K562 (cell line): ENCODE data around the gene ADAM15. TPM values are rescaled to one million over a fixed set of nuclear protein-coding genes. Genes with fewer than 3 reads are reported as not detected.

Experiments used
- ARID2 ChIP-seq: fragments of 450-650 bp; IDR thresholded peaks from 2 replicates; pipeline ENCODE4 v1.6.1; 2017; ENCODE audit warnings: antibody characterized with exemption, mild to moderate bottlenecking
- BRD9 ChIP-seq: fragments of 450-650 bp; IDR thresholded peaks from 2 replicates; pipeline ENCODE4 v1.6.1; 2018; ENCODE audit warnings: low read depth; ENCODE audit not compliant: partially characterized antibody
- CAMTA2 ChIP-seq: fragments of 250-450 bp; sonication (Bioruptor Pico); conservative IDR thresholded peaks from 2 replicates; pipeline ENCODE4 v1.5.1; 2022
- CCAR2 ChIP-seq: fragments of 200-400 bp; formaldehyde crosslinking; IDR thresholded peaks from 2 replicates; pipeline ENCODE4 v1.6.1; 2017; ENCODE audit warnings: mild to moderate bottlenecking, low read depth, low read length
- CXXC5 ChIP-seq: fragments of 250-450 bp; sonication (Bioruptor Pico); IDR thresholded peaks from 2 replicates; pipeline ENCODE4 v1.8.0; 2022; ENCODE audit warnings: inconsistent platforms, mild to moderate bottlenecking, moderate library complexity
- E2F1 ChIP-seq: sonication (generic); formaldehyde crosslinking; IDR thresholded peaks from 2 replicates; pipeline ENCODE4 v1.8.1; 2023; ENCODE audit warnings: mild to moderate bottlenecking, missing genetic modification reagents, moderate library complexity
- E2F5 ChIP-seq: sonication (generic); formaldehyde crosslinking; IDR thresholded peaks from 2 replicates; pipeline ENCODE4 v1.8.0; 2022; ENCODE audit warnings: mild to moderate bottlenecking, missing genetic modification reagents
- ID3 ChIP-seq, 2 experiments: fragments of 250-450 bp in 1 of 2; fragments of 450-650 bp in 1 of 2; sonication (Bioruptor Pico) in 1 of 2; IDR thresholded peaks; 2 replicates each; pipeline versions ENCODE4 v1.6.1 to v1.8.0; 2016 to 2021; ENCODE audit warnings: mild to moderate bottlenecking in 2 of 2, moderate library complexity in 2 of 2, missing compliant biosample characterization in 1 of 2, missing genetic modification characterization in 1 of 2
- KAT7 ChIP-seq: sonication (generic); formaldehyde crosslinking; IDR thresholded peaks from 2 replicates; pipeline ENCODE4 v1.8.0; 2022; ENCODE audit warnings: missing genetic modification reagents, mild to moderate bottlenecking, borderline replicate concordance
- MBD2 ChIP-seq: sonication (generic); IDR thresholded peaks from 2 replicates; pipeline ENCODE4 v1.6.1; 2016; ENCODE audit warnings: low read depth, borderline replicate concordance
- MECOM ChIP-seq: fragments of 250-450 bp; sonication (Bioruptor Pico); IDR thresholded peaks from 2 replicates; pipeline ENCODE4 v1.8.0; 2022; ENCODE audit warnings: inconsistent platforms
- NR1H2 ChIP-seq: sonication (generic); formaldehyde crosslinking; IDR thresholded peaks from 2 replicates; pipeline ENCODE4 v1.4.0; 2020; ENCODE audit warnings: mild to moderate bottlenecking, missing genetic modification reagents
- NUFIP1 ChIP-seq: fragments of 450-650 bp; IDR thresholded peaks from 2 replicates; pipeline ENCODE4 v1.6.1; 2018; ENCODE audit not compliant: partially characterized antibody
- PTRF ChIP-seq: fragments of 450-650 bp; IDR thresholded peaks from 2 replicates; pipeline ENCODE4 v1.6.1; 2016; ENCODE audit warnings: mild to moderate bottlenecking, missing genetic modification characterization, missing compliant biosample characterization
- SRF ChIP-seq, 2 experiments: fragments of 250-450, 450-650 bp in 1 of 2; sonication (Bioruptor Pico) in 1 of 2; sonication (generic) in 1 of 2; formaldehyde crosslinking; IDR thresholded peaks; 2 replicates each; pipeline versions ENCODE4 v1.5.0 to v1.5.1; 2020 to 2022; ENCODE audit warnings: mild to moderate bottlenecking in 1 of 2, missing genetic modification reagents in 1 of 2
- SRSF9 ChIP-seq: fragments of 200-400 bp; formaldehyde crosslinking; IDR thresholded peaks from 2 replicates; pipeline ENCODE4 v1.6.1; 2017; ENCODE audit warnings: low read depth, low read length, borderline replicate concordance
- ZNF146 ChIP-seq: IDR thresholded peaks from one replicate; pipeline ENCODE4 v1.6.1; 2018; ENCODE audit warnings: missing compliant biosample characterization; ENCODE audit not compliant: unreplicated experiment
- ZNF175 ChIP-seq: fragments of 200-800 bp; sonication (Bioruptor generic); IDR thresholded peaks from 2 replicates; pipeline ENCODE4 v1.6.1; 2016; ENCODE audit warnings: low read depth, mild to moderate bottlenecking, missing genetic modification characterization, missing compliant biosample characterization
- ZNF384 ChIP-seq: IDR thresholded peaks from 2 replicates; pipeline ENCODE4 v1.6.1; 2012; ENCODE audit warnings: low read depth, low read length, improper control_type of control experiment
- ZNF449 ChIP-seq: fragments of 250-450 bp; sonication (Bioruptor Pico); IDR thresholded peaks from 2 replicates; pipeline ENCODE4 v1.8.0; 2022; ENCODE audit warnings: moderate library complexity, mild to moderate bottlenecking, inconsistent platforms
- ZNF512 ChIP-seq: IDR thresholded peaks from 2 replicates; pipeline ENCODE4 v1.6.1; 2016; ENCODE audit warnings: missing genetic modification characterization, missing compliant biosample characterization
- ZNF589 ChIP-seq: fragments of 200-800 bp; sonication (Bioruptor generic); IDR thresholded peaks from 2 replicates; pipeline ENCODE4 v1.6.1; 2016; ENCODE audit warnings: low read depth, missing genetic modification characterization, missing compliant biosample characterization
- polyA plus RNA-seq, 8 experiments: library from polyadenylated mRNA; depleted of rRNA in 4 of 8; stranded (reverse) in 5 of 8; unstranded in 3 of 8; fragments of >200 nt; fragmentation: Nextera tagmentation in 2 of 8; fragmentation: Illumina TruSeq in 1 of 8; extraction: Ambion mirVana in 2 of 8; extraction: Trizol in 1 of 8; gene quantifications; 2 replicates each; pipeline versions ENCODE4 v1.2.1 to v1.2.3, GENCODE V29; 2011 to 2014; ENCODE audit warnings: inconsistent platforms in 1 of 8, missing spikeins in 1 of 8
- total RNA-seq, 7 experiments: library from RNA; depleted of rRNA in 6 of 7; stranded (reverse); fragments of >200 nt in 6 of 7; fragmentation: Illumina TruSeq in 2 of 7; extraction: Trizol in 2 of 7; gene quantifications; 2 replicates each; pipeline versions ENCODE4 v1.2.1 to v1.2.3, GENCODE V29; 2011 to 2021; ENCODE audit warnings: low replicate concordance in 1 of 7

Gene ADAM15
- total and polyA plus RNA-seq, 9 of the 15 experiments (the other 6 are each of a cell fraction or from before 2014, with no cell fraction given) = 0.69 to 72.3 (median 32.8) TPM

- no peak for TF ChIP-seq ID3 (CRISPR knock-in tag; IDR thresholded peaks at IDR 0.05)
- no peak for TF ChIP-seq ID3 (tag; IDR thresholded peaks at IDR 0.05)
- no peak for TF ChIP-seq ZNF384
- TF ChIP-seq CCAR2 = no peak
- no peak for TF ChIP-seq PTRF (tag)
- TF ChIP-seq SRF (CRISPR knock-in tag; IDR thresholded peaks at IDR 0.05) = no peak
- TF ChIP-seq ARID2 = no peak
- no peak for TF ChIP-seq ZNF512
- TF ChIP-seq ZNF589 (CRISPR knock-in tag) = no peak
- TF ChIP-seq ZNF175 (CRISPR knock-in tag) = no peak
- no peak for TF ChIP-seq ZNF146 (CRISPR knock-in tag)
- TF ChIP-seq MBD2 = no peak
- TF ChIP-seq E2F5 (CRISPR knock-in tag) = no peak
- TF ChIP-seq ZNF449 (CRISPR knock-in tag) = no peak
- TF ChIP-seq NUFIP1 = no peak
- TF ChIP-seq MECOM (CRISPR knock-in tag) = no peak
- TF ChIP-seq KAT7 (CRISPR knock-in tag) = no peak
- TF ChIP-seq CXXC5 (CRISPR knock-in tag) = no peak
- no peak for TF ChIP-seq NR1H2 (CRISPR knock-in tag)
- TF ChIP-seq SRSF9 = no peak
- no peak for TF ChIP-seq BRD9
- TF ChIP-seq E2F1 (CRISPR knock-in tag) = no peak
- no peak for TF ChIP-seq CAMTA2 (CRISPR knock-in tag)
- TF ChIP-seq, all 486 proteins: peak for 22
Observed at GRCh38 chr1:155044812-155045657, 6.1 kb upstream of the ADAM15 start (continued).
